ENCODE results near the gene IGFLR1.

IGFLR1 gene, protein sequence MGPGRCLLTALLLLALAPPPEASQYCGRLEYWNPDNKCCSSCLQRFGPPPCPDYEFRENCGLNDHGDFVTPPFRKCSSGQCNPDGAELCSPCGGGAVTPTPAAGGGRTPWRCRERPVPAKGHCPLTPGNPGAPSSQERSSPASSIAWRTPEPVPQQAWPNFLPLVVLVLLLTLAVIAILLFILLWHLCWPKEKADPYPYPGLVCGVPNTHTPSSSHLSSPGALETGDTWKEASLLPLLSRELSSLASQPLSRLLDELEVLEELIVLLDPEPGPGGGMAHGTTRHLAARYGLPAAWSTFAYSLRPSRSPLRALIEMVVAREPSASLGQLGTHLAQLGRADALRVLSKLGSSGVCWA

DNA sequence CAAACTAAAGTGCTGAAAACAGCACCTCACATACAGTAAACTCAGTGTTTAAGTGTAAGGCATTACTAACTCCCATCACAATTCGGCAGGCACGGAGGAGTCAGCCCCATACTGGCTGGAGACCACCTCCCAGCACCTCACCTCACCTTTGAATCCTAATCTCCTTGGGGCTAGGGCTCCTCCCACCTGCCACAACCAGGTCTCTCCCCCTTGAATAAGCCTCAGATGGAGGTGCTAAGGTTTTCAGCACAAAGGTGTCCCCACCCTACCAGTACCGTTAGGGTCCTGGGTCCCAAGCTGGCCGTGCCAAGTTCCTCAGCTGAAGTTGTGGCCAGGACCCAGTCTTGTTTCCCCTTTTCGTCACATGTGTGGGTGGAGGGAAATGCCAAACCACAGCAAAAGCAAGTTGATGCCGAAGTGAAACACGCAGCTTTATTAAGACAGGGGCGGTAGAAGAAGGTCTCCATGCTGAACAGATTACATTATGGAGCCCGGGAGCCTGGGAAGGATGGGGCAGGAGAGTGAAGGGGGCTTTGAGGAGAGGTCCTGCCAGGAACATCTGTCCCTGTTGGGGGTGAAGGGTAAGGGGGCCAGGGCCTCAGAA is at the start of gene IGFLR1:
Gene IGFLR1, minus strand, starts transcription at position 332 of the 604 bp plus-strand sequence. CDS start 1,272 bp downstream, outside the sequence.
- TF ChIP-seq ZNF8 (CRISPR knock-in tag; IDR thresholded peaks at IDR 0.05) = no peak
- no peak for TF ChIP-seq ISL1 (CRISPR knock-in tag; IDR thresholded peaks at IDR 0.05)
- no peak for TF ChIP-seq PATZ1 (CRISPR knock-in tag; IDR thresholded peaks at IDR 0.05; ENCODE audit: borderline replicate concordance)
- TF ChIP-seq CSDC2 (CRISPR knock-in tag; IDR thresholded peaks at IDR 0.05) = no peak
- no peak for TF ChIP-seq GLIS3 (CRISPR knock-in tag; IDR thresholded peaks at IDR 0.05)
- TF ChIP-seq ZNF70 (CRISPR knock-in tag; IDR thresholded peaks at IDR 0.05) = no peak
- TF ChIP-seq ESRRG (CRISPR knock-in tag; IDR thresholded peaks at IDR 0.05) = no peak
- TF ChIP-seq SNAI2 (CRISPR knock-in tag; IDR thresholded peaks at IDR 0.05) = no peak
- TF ChIP-seq ZNF565 (CRISPR knock-in tag; conservative IDR thresholded peaks at IDR 0.05; ENCODE audit: low read depth) = no peak
- TF ChIP-seq ZFP3 (CRISPR knock-in tag; IDR thresholded peaks at IDR 0.05) = no peak
- no peak for TF ChIP-seq ZFP30 (CRISPR knock-in tag; IDR thresholded peaks at IDR 0.05)
- TF ChIP-seq, protein P1, sequence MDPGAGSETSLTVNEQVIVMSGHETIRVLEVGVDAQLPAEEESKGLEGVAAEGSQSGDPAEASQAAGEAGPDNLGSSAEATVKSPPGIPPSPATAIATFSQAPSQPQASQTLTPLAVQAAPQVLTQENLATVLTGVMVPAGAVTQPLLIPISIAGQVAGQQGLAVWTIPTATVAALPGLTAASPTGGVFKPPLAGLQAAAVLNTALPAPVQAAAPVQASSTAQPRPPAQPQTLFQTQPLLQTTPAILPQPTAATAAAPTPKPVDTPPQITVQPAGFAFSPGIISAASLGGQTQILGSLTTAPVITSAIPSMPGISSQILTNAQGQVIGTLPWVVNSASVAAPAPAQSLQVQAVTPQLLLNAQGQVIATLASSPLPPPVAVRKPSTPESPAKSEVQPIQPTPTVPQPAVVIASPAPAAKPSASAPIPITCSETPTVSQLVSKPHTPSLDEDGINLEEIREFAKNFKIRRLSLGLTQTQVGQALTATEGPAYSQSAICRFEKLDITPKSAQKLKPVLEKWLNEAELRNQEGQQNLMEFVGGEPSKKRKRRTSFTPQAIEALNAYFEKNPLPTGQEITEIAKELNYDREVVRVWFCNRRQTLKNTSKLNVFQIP (CRISPR knock-in tag; IDR thresholded peaks at IDR 0.05; ENCODE audit: borderline replicate concordance, low read depth) = no peak
- no peak for TF ChIP-seq OSR1 (CRISPR knock-in tag; IDR thresholded peaks at IDR 0.05)
- no peak for TF ChIP-seq BACH2 (CRISPR knock-in tag; IDR thresholded peaks at IDR 0.05; ENCODE audit: borderline replicate concordance)
- ATAC-seq = no peak

DNA sequence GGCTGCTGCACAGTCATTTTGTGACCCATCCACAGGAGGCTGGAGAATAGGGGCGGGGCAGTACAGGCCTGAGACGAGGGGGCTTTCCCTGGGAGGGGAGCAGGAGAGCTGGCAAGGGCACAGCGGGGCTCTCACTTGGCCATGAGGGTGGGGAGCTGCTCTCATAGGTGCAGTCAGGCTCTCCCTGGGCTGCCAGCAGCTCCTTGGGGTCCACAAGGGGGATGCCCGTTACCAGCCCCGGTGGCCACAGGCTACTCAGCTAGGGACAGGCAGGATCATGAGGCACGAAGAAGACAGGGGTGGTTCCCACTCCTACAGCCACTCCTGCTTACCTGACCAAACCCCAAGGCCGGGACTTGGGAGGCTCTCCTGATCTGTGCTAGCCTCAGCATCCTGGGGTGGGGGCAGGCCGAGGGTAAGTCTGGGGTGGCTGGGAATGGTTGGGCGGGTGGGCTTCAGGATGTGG is 49.6 kb upstream of the IGFLR1 start:
- TF ChIP-seq ZFP30 (CRISPR knock-in tag; IDR thresholded peaks at IDR 0.05) (no peak), RARB (CRISPR knock-in tag; IDR thresholded peaks at IDR 0.05) (no peak), SNAI2 (CRISPR knock-in tag; IDR thresholded peaks at IDR 0.05) (no peak), PATZ1 (CRISPR knock-in tag; IDR thresholded peaks at IDR 0.05; ENCODE audit: borderline replicate concordance) (no peak), CREB5 (CRISPR knock-in tag; IDR thresholded peaks at IDR 0.05; ENCODE audit: low read depth) (no peak), ESRRG (CRISPR knock-in tag; IDR thresholded peaks at IDR 0.05) (no peak), ZNF8 (CRISPR knock-in tag; IDR thresholded peaks at IDR 0.05) (no peak), CSDC2 (CRISPR knock-in tag; IDR thresholded peaks at IDR 0.05) (no peak), ZFP3 (CRISPR knock-in tag; IDR thresholded peaks at IDR 0.05) (no peak), ISL1 (CRISPR knock-in tag; IDR thresholded peaks at IDR 0.05) (no peak), OSR1 (CRISPR knock-in tag; IDR thresholded peaks at IDR 0.05) (no peak), BACH2 (CRISPR knock-in tag; IDR thresholded peaks at IDR 0.05; ENCODE audit: borderline replicate concordance) (no peak), TCF4 (CRISPR knock-in tag; IDR thresholded peaks at IDR 0.05; ENCODE audit: borderline replicate concordance) (no peak)
- no peak for ATAC-seq

- ATAC-seq = peak; percentile 57
- TF ChIP-seq ESRRG (CRISPR knock-in tag; IDR thresholded peaks at IDR 0.05) (no peak), ZFP30 (CRISPR knock-in tag; IDR thresholded peaks at IDR 0.05) (no peak), ZFP3 (CRISPR knock-in tag; IDR thresholded peaks at IDR 0.05) (no peak), ZC3H10 (CRISPR knock-in tag; IDR thresholded peaks at IDR 0.05) (no peak), ISL1 (CRISPR knock-in tag; IDR thresholded peaks at IDR 0.05) (no peak), TOX (CRISPR knock-in tag; IDR thresholded peaks at IDR 0.05; ENCODE audit: borderline replicate concordance) (no peak), PPARA (CRISPR knock-in tag; IDR thresholded peaks at IDR 0.05; ENCODE audit: borderline replicate concordance) (no peak), GLIS3 (CRISPR knock-in tag; IDR thresholded peaks at IDR 0.05) (no peak), ARNTL (CRISPR knock-in tag; IDR thresholded peaks at IDR 0.05; ENCODE audit: borderline replicate concordance, low read depth) (no peak), ZNF70 (CRISPR knock-in tag; IDR thresholded peaks at IDR 0.05) (no peak), ZNF565 (CRISPR knock-in tag; conservative IDR thresholded peaks at IDR 0.05; ENCODE audit: low read depth) (no peak), CSDC2 (CRISPR knock-in tag; IDR thresholded peaks at IDR 0.05) (no peak), OSR1 (CRISPR knock-in tag; IDR thresholded peaks at IDR 0.05) (no peak), BACH2 (CRISPR knock-in tag; IDR thresholded peaks at IDR 0.05; ENCODE audit: borderline replicate concordance) (no peak)
- TF ChIP-seq, protein P2, sequence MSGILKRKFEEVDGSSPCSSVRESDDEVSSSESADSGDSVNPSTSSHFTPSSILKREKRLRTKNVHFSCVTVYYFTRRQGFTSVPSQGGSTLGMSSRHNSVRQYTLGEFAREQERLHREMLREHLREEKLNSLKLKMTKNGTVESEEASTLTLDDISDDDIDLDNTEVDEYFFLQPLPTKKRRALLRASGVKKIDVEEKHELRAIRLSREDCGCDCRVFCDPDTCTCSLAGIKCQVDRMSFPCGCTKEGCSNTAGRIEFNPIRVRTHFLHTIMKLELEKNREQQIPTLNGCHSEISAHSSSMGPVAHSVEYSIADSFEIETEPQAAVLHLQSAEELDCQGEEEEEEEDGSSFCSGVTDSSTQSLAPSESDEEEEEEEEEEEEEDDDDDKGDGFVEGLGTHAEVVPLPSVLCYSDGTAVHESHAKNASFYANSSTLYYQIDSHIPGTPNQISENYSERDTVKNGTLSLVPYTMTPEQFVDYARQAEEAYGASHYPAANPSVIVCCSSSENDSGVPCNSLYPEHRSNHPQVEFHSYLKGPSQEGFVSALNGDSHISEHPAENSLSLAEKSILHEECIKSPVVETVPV (CRISPR knock-in tag; IDR thresholded peaks at IDR 0.05) = no peak
- TF ChIP-seq, protein P1 (CRISPR knock-in tag; IDR thresholded peaks at IDR 0.05; ENCODE audit: borderline replicate concordance, low read depth) = no peak
These were observed 48.9 kb upstream of the IGFLR1 start for GRCh38 chr19:35790981-35791813.

Measured in SK-N-SH treated with all-trans-retinoic acid at 6 μM for 48 hours (cell line).